CD4-positive, CD25-positive, alpha-beta regulatory T cell (primary cell): ENCODE results near the gene TMEM117. TPM values are rescaled to one million over a fixed set of nuclear protein-coding genes. Genes with fewer than 3 reads are reported as not detected.

Experiments
- ATAC-seq, 2 donors: fragments of 150-1000 bp; cut with Tn5 transposase; one replicate each; pipeline ENCODE4 v1.10.0; 2021; ENCODE audit warnings: low read depth in 2 of 2, moderate number of reproducible peaks in 2 of 2, moderate library complexity in 1 of 2
- DNase-seq, 3 donors: peaks; one replicate each; pipeline versions ENCODE4 v3.0.0 to v3.0.0-alpha.2; 2012 to 2022; ENCODE audit warnings: mixed read lengths in 1 of 3
- H3K27ac ChIP-seq: one replicate; pipeline ENCODE4 v1.7.0; 2013; ENCODE audit warnings: mild to moderate bottlenecking, low read length; ENCODE audit not compliant: insufficient read depth, poor library complexity, severe bottlenecking
- H3K27me3 ChIP-seq: one replicate; pipeline ENCODE4 v1.7.0; 2013; ENCODE audit warnings: low read length; ENCODE audit not compliant: control insufficient read depth, insufficient read depth
- H3K36me3 ChIP-seq: one replicate; pipeline ENCODE4 v1.7.0; 2013; ENCODE audit warnings: mild to moderate bottlenecking, low read length, moderate library complexity; ENCODE audit not compliant: control insufficient read depth, insufficient read depth
- H3K4me1 ChIP-seq: 2 replicates; pipeline ENCODE4 v1.7.0; 2013; ENCODE audit warnings: mild to moderate bottlenecking, low read length; ENCODE audit not compliant: insufficient read depth, control insufficient read depth, poor library complexity, severe bottlenecking
- H3K4me3 ChIP-seq: one replicate; pipeline ENCODE4 v1.7.0; 2013; ENCODE audit warnings: low read depth, mild to moderate bottlenecking, low read length, moderate library complexity
- H3K9me3 ChIP-seq, 2 experiments: 1 replicate in 1 of 2; 2 replicates in 1 of 2; pipeline ENCODE4 v1.7.0; 2013; ENCODE audit warnings: low read length in 2 of 2, mild to moderate bottlenecking in 1 of 2, moderate library complexity in 1 of 2; ENCODE audit not compliant: control insufficient read depth in 2 of 2
- H3K27ac Mint-ChIP-seq, 3 donors: one replicate each; pipeline ENCODE4 v1.8.0; 2020 to 2022; ENCODE audit warnings: mild to moderate bottlenecking in 3 of 3, mixed read lengths in 3 of 3, moderate library complexity in 2 of 3
- H3K27me3 Mint-ChIP-seq: one replicate; pipeline ENCODE4 v1.8.0; 2022; ENCODE audit warnings: mild to moderate bottlenecking, mixed read lengths
- H3K36me3 Mint-ChIP-seq: one replicate; pipeline ENCODE4 v1.8.0; 2020; ENCODE audit warnings: mixed read lengths
- H3K4me1 Mint-ChIP-seq, 4 donors: one replicate each; pipeline ENCODE4 v1.8.0; 2020 to 2022; ENCODE audit warnings: mixed read lengths in 4 of 4, mild to moderate bottlenecking in 1 of 4
- H3K4me3 Mint-ChIP-seq, 4 donors: one replicate each; pipeline ENCODE4 v1.8.0; 2020 to 2022; ENCODE audit warnings: mild to moderate bottlenecking in 4 of 4, mixed read lengths in 4 of 4, moderate library complexity in 3 of 4
- H3K9me3 Mint-ChIP-seq, 7 donors: one replicate each; pipeline ENCODE4 v1.8.0; 2020 to 2022; ENCODE audit warnings: mixed read lengths in 7 of 7, mild to moderate bottlenecking in 3 of 7, moderate library complexity in 2 of 7
- polyA plus RNA-seq, 4 donors: library from polyadenylated mRNA; unstranded; fragments of 300-500 nt; fragmentation: Illumina TruSeq; gene quantifications; one replicate each; pipeline ENCODE4 v1.2.3, GENCODE V29; 2021
- total RNA-seq: library from RNA; stranded (reverse); gene quantifications from one replicate; pipeline ENCODE4 v1.2.3, GENCODE V29; 2022

TMEM117 gene
- total and polyA plus RNA-seq, 5 donors from 2014 or later = 2.4 to 4.7 (median 3.2) TPM

GRCh38 chr12:43805860-43806736 is 29.8 kb upstream of the TMEM117 start, which contains the start of gene TWF1:
Gene TWF1 (minus strand): TSS chr12:43806317. CDS start chr12:43806245, 72 bp downstream.
- peak within 1 kb of the TSS; percentile 96 for H3K4me3 ChIP-seq
- peaks cover 31% of the 10 kb centered on the region for H3K4me1 ChIP-seq
- peak; percentile 92 to 95 for ATAC-seq
- H3K4me1 Mint-ChIP-seq = peaks cover 23 to 42% (median 36%) of the 10 kb centered on the region in 4 donors
- H3K36me3 Mint-ChIP-seq = peaks cover 6% of the 10 kb centered on the region
- H3K27ac ChIP-seq = peak within 1 kb of the TSS; percentile 93
- no peaks in the 10 kb centered on the region for H3K27me3 ChIP-seq
- no peaks in the 10 kb centered on the region for H3K9me3 ChIP-seq
- peaks cover 11% of the 10 kb centered on the region for H3K27me3 Mint-ChIP-seq
- H3K9me3 Mint-ChIP-seq = peaks cover 0 to 2% (median 0%) of the 10 kb centered on the region in 7 donors
- DNase-seq = peak; percentile 79 to 90 (median 89)
- peak within 1 kb of the TSS; percentile 99 to 100 (median 100) for H3K27ac Mint-ChIP-seq
- peaks cover 14% of the 10 kb centered on the region for H3K36me3 ChIP-seq
- peak within 1 kb of the TSS; percentile 99 to 100 (median 100) for H3K4me3 Mint-ChIP-seq

- H3K27me3 Mint-ChIP-seq = peaks cover 15% of the 10 kb centered on the region
- Histone ChIP-seq H3K4me1 (peaks cover 31% of the 10 kb centered on the region), H3K36me3 (peaks cover 9% of the 10 kb centered on the region), H3K27me3 (no peaks in the 10 kb centered on the region), H3K4me3 (peak overlapping the region; percentile 96), H3K9me3 (no peaks in the 10 kb centered on the region), H3K27ac (peak overlapping the region; percentile 93)
- peak overlapping the region; percentile 99 to 100 (median 100) for H3K4me3 Mint-ChIP-seq
- H3K27ac Mint-ChIP-seq = peak overlapping the region; percentile 99 to 100 (median 100)
- ATAC-seq (no peak), DNase-seq (no peak)
- H3K4me1 Mint-ChIP-seq = peaks cover 23 to 44% (median 35%) of the 10 kb centered on the region in 4 donors
- peaks cover 4% of the 10 kb centered on the region for H3K36me3 Mint-ChIP-seq
- H3K9me3 Mint-ChIP-seq = peaks cover 0 to 2% (median 0%) of the 10 kb centered on the region in 7 donors
Measured at GRCh38 chr12:43806737-43807072, 29.2 kb upstream of the TMEM117 start.

DNA sequence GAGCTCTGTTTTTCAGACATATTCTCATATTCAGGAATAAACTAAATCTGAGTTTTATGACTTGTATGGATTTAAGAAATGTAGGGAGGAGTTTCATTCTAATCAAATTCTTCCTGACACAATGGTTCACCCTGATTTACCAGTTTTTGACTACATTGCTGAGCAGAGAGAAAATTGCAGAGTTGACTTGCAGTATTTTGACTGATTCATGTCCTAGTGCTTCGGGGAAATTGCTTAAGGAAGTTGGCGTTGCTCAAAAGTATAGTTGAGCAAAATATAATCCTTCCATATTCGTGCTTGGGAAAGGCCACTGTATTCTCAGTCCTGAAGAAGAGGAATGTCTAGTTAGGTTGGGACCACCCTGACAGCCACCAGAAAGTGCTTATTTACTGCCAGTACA is 28.5 kb upstream of the TMEM117 start:
- ATAC-seq (no peak), DNase-seq (peak in 1 of 3 donors; percentile 6)
- H3K27ac Mint-ChIP-seq = peak overlapping the region in 2 of 3 donors; percentile 99 to 100
- peaks cover 23 to 40% (median 31%) of the 10 kb centered on the region in 4 donors for H3K4me1 Mint-ChIP-seq
- Histone ChIP-seq H3K27me3 (no peaks in the 10 kb centered on the region), H3K27ac (peak overlapping the region; percentile 93), H3K9me3 (no peaks in the 10 kb centered on the region), H3K36me3 (peaks cover 5% of the 10 kb centered on the region), H3K4me1 (peaks cover 28% of the 10 kb centered on the region), H3K4me3 (no peak overlapping the region)
- peak overlapping the region in 3 of 4 donors; percentile 99 to 100 (median 100) for H3K4me3 Mint-ChIP-seq
- H3K27me3 Mint-ChIP-seq = peaks cover 15% of the 10 kb centered on the region
- peaks cover 0 to 2% (median 0%) of the 10 kb centered on the region in 7 donors for H3K9me3 Mint-ChIP-seq
- peaks cover 4% of the 10 kb centered on the region for H3K36me3 Mint-ChIP-seq

- Mint-ChIP-seq H3K27me3 (peaks cover 16% of the 10 kb centered on the region), H3K36me3 (no peaks in the 10 kb centered on the region), H3K9me3 (no peaks in the 10 kb centered on the region), H3K27ac (no peak overlapping the region), H3K4me3 (no peak overlapping the region), H3K4me1 (peaks cover 0 to 10% (median 4%) of the 10 kb centered on the region in 4 donors)
- Histone ChIP-seq H3K4me3 (no peak overlapping the region), H3K36me3 (no peaks in the 10 kb centered on the region), H3K27ac (no peak overlapping the region), H3K9me3 (no peaks in the 10 kb centered on the region), H3K27me3 (peaks cover 4% of the 10 kb centered on the region), H3K4me1 (no peaks in the 10 kb centered on the region)
- no peak for DNase-seq
- ATAC-seq = no peak
Measured at GRCh38 chr12:43812057-43812456, 23.8 kb upstream of the TMEM117 start.

GRCh38 chr12:43812926-43813325 is 23.0 kb upstream of the TMEM117 start:
- Histone ChIP-seq H3K4me3 (no peak overlapping the region), H3K36me3 (no peaks in the 10 kb centered on the region), H3K27ac (no peak overlapping the region), H3K27me3 (peaks cover 4% of the 10 kb centered on the region), H3K4me1 (no peaks in the 10 kb centered on the region), H3K9me3 (no peaks in the 10 kb centered on the region)
- no peaks in the 10 kb centered on the region for H3K36me3 Mint-ChIP-seq
- ATAC-seq (no peak), DNase-seq (no peak)
- H3K4me1 Mint-ChIP-seq = peaks cover 0 to 6% (median 0%) of the 10 kb centered on the region in 4 donors
- no peaks in the 10 kb centered on the region for H3K9me3 Mint-ChIP-seq
- no peak overlapping the region for H3K4me3 Mint-ChIP-seq
- peaks cover 20% of the 10 kb centered on the region for H3K27me3 Mint-ChIP-seq
- H3K27ac Mint-ChIP-seq = no peak overlapping the region

GRCh38 chr12:43815416-43815815 is 20.5 kb upstream of the TMEM117 start:
- ATAC-seq (no peak), DNase-seq (no peak)
- peaks cover 4% of the 10 kb centered on the region for H3K27me3 ChIP-seq
- Mint-ChIP-seq H3K27me3 (peaks cover 29% of the 10 kb centered on the region), H3K27ac (no peak overlapping the region), H3K4me3 (no peak overlapping the region), H3K4me1 (peaks cover 0 to 6% (median 0%) of the 10 kb centered on the region in 4 donors), H3K36me3 (no peaks in the 10 kb centered on the region), H3K9me3 (peaks cover 0 to 4% (median 0%) of the 10 kb centered on the region in 7 donors)
- no peaks in the 10 kb centered on the region for H3K4me1 ChIP-seq
- no peaks in the 10 kb centered on the region for H3K9me3 ChIP-seq
- H3K27ac ChIP-seq = no peak overlapping the region
- H3K36me3 ChIP-seq = no peaks in the 10 kb centered on the region
- H3K4me3 ChIP-seq = no peak overlapping the region

DNA sequence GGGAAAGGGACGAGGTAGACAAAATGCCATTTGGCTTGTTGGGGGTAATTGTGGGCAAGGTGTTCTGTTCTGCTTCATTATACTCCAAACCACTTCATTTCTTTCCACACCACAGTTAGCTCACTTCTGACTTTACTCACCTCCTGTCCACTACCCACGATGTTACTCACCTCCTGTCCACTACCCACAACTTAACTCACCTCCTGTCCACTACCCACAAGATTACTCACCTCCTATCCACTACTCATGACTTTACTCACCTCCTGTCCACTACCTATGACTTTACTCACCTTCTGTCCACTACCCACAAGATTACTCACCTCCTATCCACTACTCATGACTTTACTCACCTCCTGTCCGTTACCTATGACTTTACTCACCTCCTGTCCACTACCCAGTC is 19.7 kb upstream of the TMEM117 start:
- no peaks in the 10 kb centered on the region for H3K9me3 ChIP-seq
- peaks cover 0 to 3% (median 0%) of the 10 kb centered on the region in 4 donors for H3K4me1 Mint-ChIP-seq
- peak overlapping the region in 1 of 3 donors; percentile 34 for H3K27ac Mint-ChIP-seq
- H3K4me1 ChIP-seq = no peaks in the 10 kb centered on the region
- H3K4me3 ChIP-seq = no peak overlapping the region
- peaks cover 27% of the 10 kb centered on the region for H3K27me3 Mint-ChIP-seq
- no peaks in the 10 kb centered on the region for H3K36me3 Mint-ChIP-seq
- H3K27ac ChIP-seq = no peak overlapping the region
- DNase-seq (no peak), ATAC-seq (no peak)
- no peak overlapping the region for H3K4me3 Mint-ChIP-seq
- peaks cover 0 to 4% (median 0%) of the 10 kb centered on the region in 7 donors for H3K9me3 Mint-ChIP-seq
- no peaks in the 10 kb centered on the region for H3K36me3 ChIP-seq
- peaks cover 4% of the 10 kb centered on the region for H3K27me3 ChIP-seq
